Panc1 (cell line): ENCODE data around the gene GALNT16.

Experiments
- CTCF ChIP-seq: fragments of 450-650 bp; IDR thresholded peaks from 2 replicates; pipeline ENCODE4 v1.5.1; 2017; ENCODE audit warnings: mild to moderate bottlenecking
- POLR2AphosphoS5 ChIP-seq: IDR thresholded peaks from 2 replicates; pipeline ENCODE4 v1.6.1; 2012; ENCODE audit warnings: mild to moderate bottlenecking, low read depth, low read length, moderate library complexity
- REST ChIP-seq, 2 experiments: IDR thresholded peaks; 2 replicates each; pipeline ENCODE4 v1.6.1; 2011 to 2012; ENCODE audit warnings: low read depth in 2 of 2, control low read depth in 1 of 2, low read length in 1 of 2, mild to moderate bottlenecking in 1 of 2, moderate library complexity in 1 of 2; ENCODE audit not compliant: insufficient read depth in 1 of 2
- SIN3A ChIP-seq: IDR thresholded peaks from 2 replicates; pipeline ENCODE4 v1.6.1; 2012; ENCODE audit warnings: low read depth, mild to moderate bottlenecking, low read length, moderate library complexity, borderline replicate concordance; ENCODE audit not compliant: insufficient read depth

DNA sequence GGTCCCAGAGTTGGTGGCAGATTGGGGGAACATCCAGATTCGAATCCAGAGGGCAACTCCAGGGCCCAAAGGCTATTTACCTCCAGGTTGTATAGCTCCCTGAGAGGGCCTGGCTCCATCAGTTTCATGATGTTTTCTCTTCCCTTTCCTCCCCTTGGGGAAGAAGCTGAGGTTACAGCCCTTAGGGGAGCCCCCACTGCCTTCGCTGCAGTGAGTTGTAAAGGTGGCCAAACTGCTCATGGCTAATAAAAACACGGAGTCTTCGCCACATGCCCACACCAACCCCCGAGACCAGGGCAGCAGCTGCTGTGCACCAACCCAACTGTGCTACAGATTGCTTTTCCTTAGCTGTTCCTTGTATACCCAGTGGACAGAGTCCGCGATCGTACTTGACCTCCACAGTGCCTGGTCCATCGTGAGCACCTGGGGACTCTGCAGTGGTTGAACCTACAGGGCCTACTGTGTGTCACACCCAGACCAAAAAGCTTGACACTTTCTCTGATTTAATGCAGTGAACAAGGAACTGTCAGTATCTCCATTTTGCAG, 20.9 kb downstream of the GALNT16 start:
- TF ChIP-seq SIN3A = no peak
- TF ChIP-seq CTCF = no peak
- TF ChIP-seq POLR2AphosphoS5 = no peak
- TF ChIP-seq REST (IDR thresholded peaks at IDR 0.05; ENCODE audit: insufficient read depth in 1 of 2, low read depth in 2 of 2, low read length in 1 of 2) = no peak
